GM23338 (cell line): ENCODE results near the gene ULK3. TPM values are rescaled to one million over a fixed set of nuclear protein-coding genes. Genes with fewer than 3 reads are reported as not detected.
A peak's percentile ranks its signal among the peaks of the same experiment; 100 is the strongest.

ENCODE experiments used
- ATAC-seq: fragments of 200-7000 bp; cut with Tn5 transposase; 3 replicates; pipeline ENCODE4 v1.9.1; 2020
- DNase-seq: peaks from one replicate; pipeline ENCODE4 v3.0.0-alpha.2; 2015; ENCODE audit warnings: low spot score
- H2AFZ ChIP-seq: fragments of 200-600 bp; sonication (generic); 2 replicates; pipeline ENCODE4 v1.8.0; 2016; ENCODE audit warnings: antibody characterized with exemption, mild to moderate bottlenecking, moderate library complexity
- H3F3A ChIP-seq: fragments of 200-600 bp; sonication (generic); replicated peaks from 2 replicates; pipeline ENCODE4 v1.8.0; 2017; ENCODE audit warnings: antibody characterized with exemption, mixed run types, low read depth
- H3K27ac ChIP-seq: fragments of 200-600 bp; sonication (generic); 2 replicates; pipeline ENCODE4 v1.6.1; 2016; ENCODE audit warnings: low read depth
- H3K27me3 ChIP-seq: fragments of 200-600 bp; sonication (generic); 2 replicates; pipeline ENCODE4 v1.8.0; 2016; ENCODE audit warnings: mild to moderate bottlenecking, mixed run types, moderate library complexity; ENCODE audit not compliant: insufficient read depth
- H3K36me3 ChIP-seq: fragments of 200-600 bp; sonication (generic); 2 replicates; pipeline ENCODE4 v1.8.0; 2016; ENCODE audit warnings: mild to moderate bottlenecking; ENCODE audit not compliant: insufficient read depth
- H3K4me1 ChIP-seq: fragments of 200-600 bp; sonication (generic); 2 replicates; pipeline ENCODE4 v1.8.0; 2016; ENCODE audit warnings: mild to moderate bottlenecking, moderate library complexity; ENCODE audit not compliant: insufficient read depth
- H3K4me2 ChIP-seq: fragments of 200-600 bp; sonication (generic); 2 replicates; pipeline ENCODE4 v1.7.1; 2017; ENCODE audit warnings: mixed run types
- H3K4me3 ChIP-seq: fragments of 200-600 bp; sonication (generic); 2 replicates; pipeline ENCODE4 v1.6.1; 2016; ENCODE audit warnings: mixed run types
- H3K79me2 ChIP-seq: fragments of 200-600 bp; sonication (generic); replicated peaks from 2 replicates; pipeline ENCODE4 v1.8.0; 2017; ENCODE audit warnings: mild to moderate bottlenecking; ENCODE audit not compliant: insufficient read depth
- H3K9me2 ChIP-seq: fragments of 200-600 bp; sonication (generic); 2 replicates; pipeline ENCODE4 v1.8.0; 2017; ENCODE audit not compliant: insufficient read depth
- H4K20me1 ChIP-seq: fragments of 200-600 bp; sonication (generic); replicated peaks from 2 replicates; pipeline ENCODE4 v1.8.0; 2017; ENCODE audit warnings: mild to moderate bottlenecking; ENCODE audit not compliant: insufficient read depth
- H3K27ac Mint-ChIP-seq: 2 replicates; pipeline ENCODE4 v1.8.0; 2020; ENCODE audit warnings: inconsistent platforms, mild to moderate bottlenecking, moderate library complexity, mixed read lengths
- H3K27me3 Mint-ChIP-seq: 3 replicates; pipeline ENCODE4 v1.8.0; 2022; ENCODE audit warnings: low read depth, mild to moderate bottlenecking, moderate library complexity, mixed read lengths, inconsistent platforms; ENCODE audit not compliant: insufficient read depth, poor library complexity
- H3K36me3 Mint-ChIP-seq: 3 replicates; pipeline ENCODE4 v1.8.0; 2021; ENCODE audit warnings: low read depth, mild to moderate bottlenecking, inconsistent platforms, moderate library complexity, mixed read lengths
- H3K4me1 Mint-ChIP-seq: 3 replicates; pipeline ENCODE4 v1.8.0; 2020; ENCODE audit warnings: mild to moderate bottlenecking, inconsistent platforms, mixed read lengths
- H3K4me3 Mint-ChIP-seq: 3 replicates; pipeline ENCODE4 v1.8.0; 2021; ENCODE audit warnings: moderate library complexity, mild to moderate bottlenecking, inconsistent platforms, mixed read lengths
- H3K9me3 Mint-ChIP-seq: 3 replicates; pipeline ENCODE4 v1.8.0; 2020; ENCODE audit warnings: moderate library complexity, mild to moderate bottlenecking, inconsistent platforms, mixed read lengths
- CREB1 ChIP-seq: fragments of 250-450 bp; sonication (Bioruptor Pico); IDR thresholded peaks from 2 replicates; pipeline ENCODE4 v1.5.0; 2020; ENCODE audit warnings: low read depth, mild to moderate bottlenecking, moderate library complexity
- EZH2 ChIP-seq: fragments of 200-600 bp; sonication (generic); IDR thresholded peaks from one replicate; pipeline ENCODE4 v1.8.0; 2017; ENCODE audit warnings: antibody characterized with exemption, mild to moderate bottlenecking, low read depth; ENCODE audit not compliant: unreplicated experiment
- EZH2phosphoT487 ChIP-seq: fragments of 200-600 bp; sonication (generic); IDR thresholded peaks from one replicate; pipeline ENCODE4 v1.8.1; 2018; ENCODE audit warnings: antibody characterized with exemption; ENCODE audit not compliant: unreplicated experiment
- JUNB ChIP-seq: IDR thresholded peaks from one replicate; pipeline ENCODE4 v1.6.1; 2016; ENCODE audit warnings: antibody characterized with exemption; ENCODE audit not compliant: unreplicated experiment
- POLR2AphosphoS5 ChIP-seq: IDR thresholded peaks from 2 replicates; pipeline ENCODE4 v1.6.1; 2016; ENCODE audit warnings: antibody characterized with exemption, low read depth
- STAT1 ChIP-seq: IDR thresholded peaks from one replicate; pipeline ENCODE4 v1.6.1; 2016; ENCODE audit warnings: antibody characterized with exemption; ENCODE audit not compliant: unreplicated experiment
- ZNF114 ChIP-seq: fragments of 250-450 bp; sonication (Bioruptor Pico); IDR thresholded peaks from 2 replicates; pipeline ENCODE4 v1.5.0; 2020; ENCODE audit warnings: mild to moderate bottlenecking, moderate library complexity
- ZNF331 ChIP-seq: fragments of 250-450 bp; sonication (Bioruptor Pico); IDR thresholded peaks from 2 replicates; pipeline ENCODE4 v1.5.0; 2020; ENCODE audit warnings: low read depth, mild to moderate bottlenecking, moderate library complexity
- polyA plus RNA-seq: library from polyadenylated mRNA; unstranded; fragments of >200 nt; fragmentation: Nextera tagmentation; extraction: Ambion mirVana; gene quantifications from 2 replicates; pipeline ENCODE4 v1.2.1, GENCODE V29; 2016
- total RNA-seq: library from RNA; depleted of rRNA; stranded (reverse); fragments of >200 nt; shearing (Covaris generic); gene quantifications from 2 replicates; pipeline ENCODE4 v1.2.3, GENCODE V29; 2014
- TF ChIP-seq, protein P1 (sequence below): IDR thresholded peaks from one replicate; pipeline ENCODE4 v1.6.1; 2018; ENCODE audit warnings: antibody characterized with exemption; ENCODE audit not compliant: unreplicated experiment
- TF ChIP-seq, protein P2 (sequence below), 2 experiments: fragments of 200-600 bp in 1 of 2; sonication (generic) in 1 of 2; conservative IDR thresholded peaks; 2 replicates each; pipeline versions ENCODE4 v1.5.1 to v1.6.1; 2016 to 2017; ENCODE audit warnings: antibody characterized with exemption in 2 of 2, low read depth in 2 of 2, mild to moderate bottlenecking in 2 of 2, moderate library complexity in 1 of 2

Gene ULK3
- total and polyA plus RNA-seq, 2 experiments from 2014 or later, result 20.3 to 35.4 TPM

DNA sequence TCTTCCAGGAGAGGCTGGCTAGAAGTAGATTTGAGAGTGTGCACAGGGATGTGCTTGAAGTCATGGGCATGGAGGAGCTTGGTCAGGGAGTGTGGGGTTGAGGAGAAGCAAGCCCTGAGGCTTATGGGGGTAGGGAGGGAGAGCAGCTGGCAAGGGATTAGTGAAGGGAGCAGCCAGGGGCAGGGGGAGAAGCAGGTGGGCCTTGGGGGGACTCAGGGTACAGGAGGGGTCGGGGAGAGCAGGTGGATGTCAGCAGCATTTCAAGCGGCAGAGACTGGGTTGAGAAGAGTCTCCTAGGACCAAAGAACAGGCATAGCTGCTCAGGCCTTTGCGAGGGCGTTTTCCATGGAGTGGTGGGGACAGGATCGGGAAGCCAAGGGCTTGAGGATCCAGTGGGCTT, 33.7 kb downstream of the ULK3 start:
- Histone ChIP-seq H3K4me2 (no peak overlapping the region), H3F3A (no peaks in the 10 kb centered on the region), H3K36me3 (no peaks in the 10 kb centered on the region), H3K4me3 (no peak overlapping the region), H3K27me3 (no peaks in the 10 kb centered on the region), H3K79me2 (no peaks in the 10 kb centered on the region), H2AFZ (no peak overlapping the region; the same call in 1 of the 2 replicates), H3K9me2 (no peaks in the 10 kb centered on the region), H3K27ac (no peak overlapping the region), H4K20me1 (no peaks in the 10 kb centered on the region), H3K4me1 (peaks cover 3% of the 10 kb centered on the region; the same call in 1 of the 2 replicates)
- Mint-ChIP-seq H3K27me3 (peaks cover 3% of the 10 kb centered on the region), H3K4me3 (no peak overlapping the region), H3K27ac (no peak overlapping the region), H3K9me3 (no peaks in the 10 kb centered on the region), H3K4me1 (peaks cover 12% of the 10 kb centered on the region; the same call in 2 of the 3 replicates), H3K36me3 (peaks cover under 1% of the 10 kb centered on the region; the same call in 1 of the 3 replicates)
- TF ChIP-seq, protein P1, sequence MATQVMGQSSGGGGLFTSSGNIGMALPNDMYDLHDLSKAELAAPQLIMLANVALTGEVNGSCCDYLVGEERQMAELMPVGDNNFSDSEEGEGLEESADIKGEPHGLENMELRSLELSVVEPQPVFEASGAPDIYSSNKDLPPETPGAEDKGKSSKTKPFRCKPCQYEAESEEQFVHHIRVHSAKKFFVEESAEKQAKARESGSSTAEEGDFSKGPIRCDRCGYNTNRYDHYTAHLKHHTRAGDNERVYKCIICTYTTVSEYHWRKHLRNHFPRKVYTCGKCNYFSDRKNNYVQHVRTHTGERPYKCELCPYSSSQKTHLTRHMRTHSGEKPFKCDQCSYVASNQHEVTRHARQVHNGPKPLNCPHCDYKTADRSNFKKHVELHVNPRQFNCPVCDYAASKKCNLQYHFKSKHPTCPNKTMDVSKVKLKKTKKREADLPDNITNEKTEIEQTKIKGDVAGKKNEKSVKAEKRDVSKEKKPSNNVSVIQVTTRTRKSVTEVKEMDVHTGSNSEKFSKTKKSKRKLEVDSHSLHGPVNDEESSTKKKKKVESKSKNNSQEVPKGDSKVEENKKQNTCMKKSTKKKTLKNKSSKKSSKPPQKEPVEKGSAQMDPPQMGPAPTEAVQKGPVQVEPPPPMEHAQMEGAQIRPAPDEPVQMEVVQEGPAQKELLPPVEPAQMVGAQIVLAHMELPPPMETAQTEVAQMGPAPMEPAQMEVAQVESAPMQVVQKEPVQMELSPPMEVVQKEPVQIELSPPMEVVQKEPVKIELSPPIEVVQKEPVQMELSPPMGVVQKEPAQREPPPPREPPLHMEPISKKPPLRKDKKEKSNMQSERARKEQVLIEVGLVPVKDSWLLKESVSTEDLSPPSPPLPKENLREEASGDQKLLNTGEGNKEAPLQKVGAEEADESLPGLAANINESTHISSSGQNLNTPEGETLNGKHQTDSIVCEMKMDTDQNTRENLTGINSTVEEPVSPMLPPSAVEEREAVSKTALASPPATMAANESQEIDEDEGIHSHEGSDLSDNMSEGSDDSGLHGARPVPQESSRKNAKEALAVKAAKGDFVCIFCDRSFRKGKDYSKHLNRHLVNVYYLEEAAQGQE, result no peak
- no peak for TF ChIP-seq ZNF331 (CRISPR knock-in tag)
- TF ChIP-seq STAT1, result no peak
- TF ChIP-seq JUNB, result no peak
- TF ChIP-seq CREB1 (CRISPR knock-in tag), result no peak
- no peak for TF ChIP-seq POLR2AphosphoS5
- no peak for TF ChIP-seq EZH2
- no peak for TF ChIP-seq EZH2phosphoT487
- no peak for TF ChIP-seq ZNF114
- DNase-seq (no peak), ATAC-seq (no peak)

DNA sequence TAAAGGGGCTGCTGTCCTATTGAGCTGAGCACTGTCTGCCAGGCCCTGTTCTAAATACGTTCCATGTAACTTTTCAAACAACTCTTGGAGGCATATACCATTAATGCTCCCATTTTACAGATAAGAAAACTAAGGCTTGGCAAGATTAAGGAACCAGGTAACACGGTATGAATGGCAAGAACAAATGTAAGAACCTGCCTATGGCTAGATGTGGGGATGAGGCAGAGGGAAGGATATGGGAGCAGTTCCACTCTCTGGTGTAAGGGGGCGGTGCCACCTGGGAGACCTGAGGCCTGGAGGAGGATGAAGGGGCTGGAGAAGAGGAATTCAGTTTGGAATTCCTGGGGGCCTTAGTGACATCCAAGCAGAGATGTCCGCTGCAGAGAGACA, 34.1 kb downstream of the ULK3 start:
- no peak overlapping the region for H3K27ac Mint-ChIP-seq

More for the DNA sequence above, 34.1 kb downstream of the ULK3 start:
- no peaks in the 10 kb centered on the region for H4K20me1 ChIP-seq
- H3K27me3 ChIP-seq, result no peaks in the 10 kb centered on the region
- H3K4me1 ChIP-seq, result peaks cover 3% of the 10 kb centered on the region; the same call in 1 of the 2 replicates
- Mint-ChIP-seq H3K4me1 (peaks cover 12% of the 10 kb centered on the region; the same call in 2 of the 3 replicates), H3K4me3 (no peak overlapping the region), H3K36me3 (peaks cover 5% of the 10 kb centered on the region; the same call in 2 of the 3 replicates), H3K27me3 (peaks cover 3% of the 10 kb centered on the region), H3K9me3 (no peaks in the 10 kb centered on the region)
- no peak overlapping the region for H3K4me2 ChIP-seq
- peak; percentile 82 for DNase-seq
- ATAC-seq, result peak; percentile 89
- no peaks in the 10 kb centered on the region for H3K9me2 ChIP-seq
- no peaks in the 10 kb centered on the region for H3K79me2 ChIP-seq
- TF ChIP-seq, protein P2, sequence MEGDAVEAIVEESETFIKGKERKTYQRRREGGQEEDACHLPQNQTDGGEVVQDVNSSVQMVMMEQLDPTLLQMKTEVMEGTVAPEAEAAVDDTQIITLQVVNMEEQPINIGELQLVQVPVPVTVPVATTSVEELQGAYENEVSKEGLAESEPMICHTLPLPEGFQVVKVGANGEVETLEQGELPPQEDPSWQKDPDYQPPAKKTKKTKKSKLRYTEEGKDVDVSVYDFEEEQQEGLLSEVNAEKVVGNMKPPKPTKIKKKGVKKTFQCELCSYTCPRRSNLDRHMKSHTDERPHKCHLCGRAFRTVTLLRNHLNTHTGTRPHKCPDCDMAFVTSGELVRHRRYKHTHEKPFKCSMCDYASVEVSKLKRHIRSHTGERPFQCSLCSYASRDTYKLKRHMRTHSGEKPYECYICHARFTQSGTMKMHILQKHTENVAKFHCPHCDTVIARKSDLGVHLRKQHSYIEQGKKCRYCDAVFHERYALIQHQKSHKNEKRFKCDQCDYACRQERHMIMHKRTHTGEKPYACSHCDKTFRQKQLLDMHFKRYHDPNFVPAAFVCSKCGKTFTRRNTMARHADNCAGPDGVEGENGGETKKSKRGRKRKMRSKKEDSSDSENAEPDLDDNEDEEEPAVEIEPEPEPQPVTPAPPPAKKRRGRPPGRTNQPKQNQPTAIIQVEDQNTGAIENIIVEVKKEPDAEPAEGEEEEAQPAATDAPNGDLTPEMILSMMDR (conservative IDR thresholded peaks at IDR 0.05; ENCODE audit: low read depth in 2 of 2), result peak; percentile 60 to 62
- TF ChIP-seq ZNF331 (CRISPR knock-in tag), result no peak
- H2AFZ ChIP-seq, result no peak overlapping the region; the same call in 1 of the 2 replicates
- H3K36me3 ChIP-seq, result no peaks in the 10 kb centered on the region
- no peaks in the 10 kb centered on the region for H3F3A ChIP-seq
- no peak overlapping the region for H3K4me3 ChIP-seq
- no peak overlapping the region for H3K27ac ChIP-seq
